Measurements from ENCODE around the gene TIFAB.

Gene TIFAB

DNA sequence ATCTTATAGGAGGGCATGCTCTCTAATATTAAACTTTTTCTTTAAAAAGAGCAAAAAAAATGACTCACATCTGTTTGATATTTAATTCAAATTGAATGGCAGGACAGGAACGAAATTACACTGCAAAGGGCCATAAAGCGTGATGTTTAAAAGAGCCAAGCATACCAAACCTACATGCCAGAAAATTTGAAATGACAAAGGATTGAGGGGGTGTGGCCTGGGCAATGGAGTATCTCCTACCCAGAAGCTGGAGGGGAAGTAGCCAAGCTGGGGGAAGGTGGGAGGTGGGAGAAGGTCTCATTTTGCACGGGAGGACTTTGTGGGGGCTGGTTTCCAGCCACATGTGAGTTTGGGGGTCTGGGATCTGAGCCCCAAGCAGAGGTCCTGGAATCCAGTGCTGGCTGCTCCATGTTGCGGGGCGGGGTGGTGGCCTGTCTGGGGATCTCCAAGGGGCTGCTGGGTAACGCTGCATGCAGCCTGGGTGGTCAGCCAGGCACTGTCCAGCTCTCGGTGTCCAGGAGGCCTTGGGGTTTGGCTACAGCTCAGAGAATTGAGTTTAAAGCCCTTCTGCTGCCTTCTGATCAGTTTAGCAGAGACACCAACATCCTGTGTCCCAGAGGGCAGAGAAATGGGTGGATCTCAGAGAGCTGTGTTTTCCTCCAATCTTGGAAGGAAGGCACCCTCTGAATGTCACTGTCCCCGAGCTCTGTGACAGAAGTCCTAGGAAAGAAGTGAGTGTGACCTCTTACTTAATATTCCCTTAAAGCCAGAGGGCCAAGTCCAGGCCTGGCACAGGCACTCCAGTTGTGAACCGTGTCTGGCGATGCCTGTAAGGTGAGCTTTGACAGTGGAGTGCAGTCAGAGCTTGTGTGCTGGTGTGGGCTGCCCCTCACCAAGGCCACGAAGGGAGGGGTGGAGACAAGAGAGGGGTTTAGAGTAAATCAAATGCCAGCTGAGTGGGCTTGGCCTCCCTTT is 12.6 kb downstream of the TIFAB start:
- DNase-seq (ENCODE audit: low read depth) = no peak
- no peak overlapping the region for H3K4me3 ChIP-seq (ENCODE audit: low read length)
- TF ChIP-seq, protein P1, sequence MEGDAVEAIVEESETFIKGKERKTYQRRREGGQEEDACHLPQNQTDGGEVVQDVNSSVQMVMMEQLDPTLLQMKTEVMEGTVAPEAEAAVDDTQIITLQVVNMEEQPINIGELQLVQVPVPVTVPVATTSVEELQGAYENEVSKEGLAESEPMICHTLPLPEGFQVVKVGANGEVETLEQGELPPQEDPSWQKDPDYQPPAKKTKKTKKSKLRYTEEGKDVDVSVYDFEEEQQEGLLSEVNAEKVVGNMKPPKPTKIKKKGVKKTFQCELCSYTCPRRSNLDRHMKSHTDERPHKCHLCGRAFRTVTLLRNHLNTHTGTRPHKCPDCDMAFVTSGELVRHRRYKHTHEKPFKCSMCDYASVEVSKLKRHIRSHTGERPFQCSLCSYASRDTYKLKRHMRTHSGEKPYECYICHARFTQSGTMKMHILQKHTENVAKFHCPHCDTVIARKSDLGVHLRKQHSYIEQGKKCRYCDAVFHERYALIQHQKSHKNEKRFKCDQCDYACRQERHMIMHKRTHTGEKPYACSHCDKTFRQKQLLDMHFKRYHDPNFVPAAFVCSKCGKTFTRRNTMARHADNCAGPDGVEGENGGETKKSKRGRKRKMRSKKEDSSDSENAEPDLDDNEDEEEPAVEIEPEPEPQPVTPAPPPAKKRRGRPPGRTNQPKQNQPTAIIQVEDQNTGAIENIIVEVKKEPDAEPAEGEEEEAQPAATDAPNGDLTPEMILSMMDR (IDR thresholded peaks at IDR 0.05; ENCODE audit: insufficient read depth, low read depth, low read length, missing control alignments) = no peak

DNA sequence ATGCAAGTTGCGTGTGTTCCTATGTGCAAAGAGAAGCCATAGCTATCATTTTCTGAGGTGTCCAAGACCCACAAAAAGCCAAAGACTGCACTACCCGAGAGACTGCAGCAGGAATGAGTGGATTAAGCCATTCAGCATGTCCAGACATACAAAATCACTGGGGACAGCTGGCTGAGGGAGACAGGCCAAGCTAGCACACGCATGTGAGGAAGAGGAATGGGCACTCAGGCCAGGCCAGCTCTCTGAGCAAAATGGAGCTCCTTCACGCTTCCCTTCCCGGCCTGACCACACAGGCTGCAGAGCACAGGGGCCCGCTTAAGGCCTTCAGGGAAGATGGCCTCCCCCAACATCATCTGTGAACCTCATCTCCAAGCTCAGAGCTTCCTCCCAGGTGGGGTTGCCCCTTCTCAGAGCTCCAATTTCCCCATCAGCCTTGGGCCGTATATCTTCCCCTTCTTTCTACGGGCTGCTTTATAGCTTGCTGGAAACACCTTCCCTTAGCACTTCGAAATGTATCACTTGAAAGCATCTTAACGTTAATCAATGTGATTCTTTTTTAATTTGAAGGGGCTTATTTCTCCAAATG is 13.4 kb downstream of the TIFAB start:
- TF ChIP-seq, protein P1 (IDR thresholded peaks at IDR 0.05; ENCODE audit: insufficient read depth, low read depth, low read length, missing control alignments) = no peak
- no peak for DNase-seq (ENCODE audit: low read depth)

DNA sequence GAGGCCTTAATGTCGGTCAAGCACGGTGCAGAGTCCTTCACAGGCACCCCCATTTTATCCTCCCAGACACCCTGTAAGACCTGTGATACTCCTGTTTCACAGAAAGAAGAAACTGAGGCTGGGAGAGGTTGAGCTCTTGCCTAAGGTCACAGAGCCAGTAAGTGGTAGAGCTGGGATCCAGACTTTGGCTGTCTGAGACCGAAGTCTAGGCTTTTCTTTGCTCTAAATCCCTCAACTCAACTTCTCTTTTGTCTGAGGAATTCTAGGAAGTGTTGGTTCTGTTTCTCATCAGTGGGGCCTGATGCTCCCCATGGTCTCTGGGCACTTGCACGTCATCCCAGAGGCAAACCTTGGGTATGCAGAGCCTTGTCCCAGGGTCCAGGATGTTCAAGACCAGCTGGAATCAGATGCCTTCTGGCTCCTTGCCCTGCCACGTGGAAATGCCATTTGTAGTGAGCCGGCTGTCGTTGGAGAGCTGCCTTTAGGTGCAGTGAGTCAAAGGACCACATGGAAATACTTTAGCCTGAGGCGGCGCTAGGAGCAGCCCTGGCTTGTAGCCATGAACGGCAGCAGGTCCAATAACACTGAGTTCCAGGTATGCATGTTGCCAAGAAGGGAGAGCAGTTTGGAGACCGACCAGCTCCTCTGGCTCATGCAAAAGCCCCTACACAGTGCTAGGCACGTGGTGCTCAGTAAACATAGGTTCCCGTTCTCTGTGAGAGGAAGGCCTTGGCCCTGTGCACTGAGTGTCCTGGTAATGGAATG is 14.2 kb downstream of the TIFAB start:
- TF ChIP-seq, protein P1 (IDR thresholded peaks at IDR 0.05; ENCODE audit: insufficient read depth, low read depth, low read length, missing control alignments) = no peak
- DNase-seq (ENCODE audit: low read depth) = peak; percentile 60
- no peak overlapping the region for H3K4me3 ChIP-seq (ENCODE audit: low read length)

More for the DNA sequence above, 13.4 kb downstream of the TIFAB start:
- no peak overlapping the region for H3K4me3 ChIP-seq (ENCODE audit: low read length)

GRCh38 chr5:135437422-135437795 is 14.7 kb downstream of the TIFAB start:
- TF ChIP-seq, protein P1 (IDR thresholded peaks at IDR 0.05; ENCODE audit: insufficient read depth, low read depth, low read length, missing control alignments) = no peak
- H3K4me3 ChIP-seq (ENCODE audit: low read length) = no peak overlapping the region
- no peak for DNase-seq (ENCODE audit: low read depth)

- no peak overlapping the region for H3K4me3 ChIP-seq (ENCODE audit: low read length)
- TF ChIP-seq, protein P1 (IDR thresholded peaks at IDR 0.05; ENCODE audit: insufficient read depth, low read depth, low read length, missing control alignments) = no peak
- no peak for DNase-seq (ENCODE audit: low read depth)
These were observed 15.2 kb downstream of the TIFAB start for GRCh38 chr5:135436951-135437418.

DNA sequence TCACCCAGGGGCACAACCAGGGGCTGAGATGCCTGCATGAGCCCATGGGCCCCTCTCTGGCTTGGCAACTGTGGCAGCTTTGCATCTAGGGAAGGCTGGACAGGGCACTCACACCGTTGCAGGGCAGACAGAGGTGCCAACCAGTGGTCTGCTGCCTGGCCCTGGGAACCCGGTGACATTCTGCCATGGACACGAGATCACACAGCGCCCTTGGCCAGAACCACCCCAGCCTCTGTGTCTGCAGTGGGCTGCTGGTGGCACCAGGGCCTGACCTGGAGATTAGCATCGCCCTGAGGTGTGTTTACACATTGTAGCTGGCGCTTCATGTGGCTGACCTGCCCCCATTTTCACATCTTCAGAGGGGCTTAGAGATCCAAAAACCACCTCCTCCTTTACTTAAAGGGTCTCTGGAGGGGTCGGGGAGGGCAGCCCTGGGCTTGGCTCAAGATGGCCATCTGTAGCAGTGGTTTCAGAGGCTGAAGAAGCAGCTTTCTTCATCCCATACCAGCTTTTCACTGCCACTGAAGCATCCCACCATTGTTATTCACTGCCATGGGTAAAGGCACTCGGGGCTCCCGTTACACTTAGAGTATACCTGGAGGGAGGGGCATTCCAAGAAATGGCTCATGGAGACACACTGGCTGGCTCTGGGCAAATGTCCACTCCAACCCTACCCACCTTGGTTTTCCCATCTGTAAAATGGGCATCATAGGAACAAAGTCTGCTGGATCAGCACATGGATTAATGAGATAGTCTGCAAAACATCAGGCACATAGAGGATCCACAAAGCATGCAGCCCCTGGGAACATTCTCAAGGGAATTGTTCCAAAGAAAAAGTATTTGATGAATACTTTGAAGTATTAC is 16.5 kb downstream of the TIFAB start:
- H3K4me3 ChIP-seq (ENCODE audit: low read length) = no peak overlapping the region
- TF ChIP-seq, protein P1 (IDR thresholded peaks at IDR 0.05; ENCODE audit: insufficient read depth, low read depth, low read length, missing control alignments) = no peak
- DNase-seq (ENCODE audit: low read depth) = no peak
